Measurements from ENCODE around the gene MGRN1. TPM values are rescaled to one million over a fixed set of nuclear protein-coding genes. Genes with fewer than 3 reads are reported as not detected.

The MGRN1 gene
- total RNA-seq, 1 experiment from 2014 or later: 22.7 TPM

DNA sequence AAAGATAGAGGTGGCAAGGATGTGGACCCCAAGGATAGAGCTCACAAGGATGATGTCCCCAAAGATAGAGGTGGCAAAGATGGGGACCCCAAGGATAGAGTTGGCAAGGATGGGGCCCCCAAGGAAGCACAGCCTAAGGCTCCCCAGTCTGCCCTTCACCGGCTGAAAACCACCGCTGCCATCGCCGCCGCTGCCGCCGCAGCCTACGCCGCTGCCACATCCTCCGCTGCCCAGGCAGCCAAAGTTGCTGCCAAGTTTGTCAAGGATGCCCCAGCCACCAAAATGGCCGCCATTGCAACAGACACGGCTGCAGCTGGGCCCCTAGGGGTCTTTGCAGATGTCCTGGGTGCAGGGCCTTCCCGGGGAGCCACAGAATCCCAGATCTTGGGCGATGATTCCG lies 48.6 kb upstream of the MGRN1 start:
- POLR2A ChIA-PET (ENCODE audit: unreplicated experiment): no interaction called here
- BruUV-seq (replicated peaks): no TSS peak

DNA sequence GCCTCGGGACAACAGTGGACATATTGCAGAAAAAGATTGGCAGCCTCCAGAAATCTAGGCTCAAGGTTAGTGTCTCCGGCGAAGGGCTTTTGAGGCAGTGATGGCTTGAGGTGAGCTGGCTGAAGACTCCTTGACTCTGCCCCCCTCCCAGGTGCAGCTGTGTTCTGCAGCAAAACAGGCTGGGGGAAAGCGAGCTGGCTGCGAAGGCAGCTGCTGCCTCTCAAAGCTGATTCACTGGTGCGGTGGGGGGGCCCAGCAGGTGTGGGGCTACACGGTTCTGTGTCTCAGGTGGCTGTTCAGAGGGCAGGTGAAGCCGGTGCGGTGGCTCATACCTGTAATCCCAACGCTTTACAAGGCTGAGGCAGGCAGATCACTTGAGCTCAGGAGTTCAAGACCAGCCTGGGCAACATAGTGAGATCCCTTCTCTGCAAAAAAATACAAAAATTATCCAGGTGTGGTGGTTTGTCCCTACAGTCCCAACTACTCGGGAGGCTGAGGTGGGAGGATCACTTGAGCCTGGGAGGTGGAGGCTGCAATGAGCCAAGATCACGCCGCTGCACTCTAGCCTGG lies 45.6 kb upstream of the MGRN1 start:
- no peak for DNase-seq
- intact Hi-C loops (cut with micrococcal nuclease): no loop called here
- Histone ChIP-seq H4K20me1 (ENCODE audit: low read length) (no peaks in the 10 kb centered on the region), H3K4me3 (ENCODE audit: low read length) (no peak overlapping the region), H3K79me2 (ENCODE audit: low read length) (no peaks in the 10 kb centered on the region), H3K27me3 (ENCODE audit: low read length) (no peaks in the 10 kb centered on the region), H3K27ac (ENCODE audit: low read length) (no peak overlapping the region), H3K9me3 (ENCODE audit: low read length) (no peaks in the 10 kb centered on the region), H3K36me3 (ENCODE audit: low read depth, low read length) (no peaks in the 10 kb centered on the region), H3K9ac (ENCODE audit: low read length) (no peak overlapping the region), H2AFZ (ENCODE audit: low read length) (no peak overlapping the region), H3F3A (ENCODE audit: low read length, unreplicated experiment) (no peaks in the 10 kb centered on the region), H3K4me2 (ENCODE audit: low read length) (no peak overlapping the region), H3K4me1 (ENCODE audit: insufficient read depth, low read length) (peaks cover 11% of the 10 kb centered on the region), H3K9me2 (replicated peaks; ENCODE audit: low read length) (no peaks in the 10 kb centered on the region)
- ATAC-seq: no peak
- no peak for TF ChIP-seq EZH2 (IDR thresholded peaks at IDR 0.05; ENCODE audit: low read length, unreplicated experiment)
- TF ChIP-seq, protein P1, sequence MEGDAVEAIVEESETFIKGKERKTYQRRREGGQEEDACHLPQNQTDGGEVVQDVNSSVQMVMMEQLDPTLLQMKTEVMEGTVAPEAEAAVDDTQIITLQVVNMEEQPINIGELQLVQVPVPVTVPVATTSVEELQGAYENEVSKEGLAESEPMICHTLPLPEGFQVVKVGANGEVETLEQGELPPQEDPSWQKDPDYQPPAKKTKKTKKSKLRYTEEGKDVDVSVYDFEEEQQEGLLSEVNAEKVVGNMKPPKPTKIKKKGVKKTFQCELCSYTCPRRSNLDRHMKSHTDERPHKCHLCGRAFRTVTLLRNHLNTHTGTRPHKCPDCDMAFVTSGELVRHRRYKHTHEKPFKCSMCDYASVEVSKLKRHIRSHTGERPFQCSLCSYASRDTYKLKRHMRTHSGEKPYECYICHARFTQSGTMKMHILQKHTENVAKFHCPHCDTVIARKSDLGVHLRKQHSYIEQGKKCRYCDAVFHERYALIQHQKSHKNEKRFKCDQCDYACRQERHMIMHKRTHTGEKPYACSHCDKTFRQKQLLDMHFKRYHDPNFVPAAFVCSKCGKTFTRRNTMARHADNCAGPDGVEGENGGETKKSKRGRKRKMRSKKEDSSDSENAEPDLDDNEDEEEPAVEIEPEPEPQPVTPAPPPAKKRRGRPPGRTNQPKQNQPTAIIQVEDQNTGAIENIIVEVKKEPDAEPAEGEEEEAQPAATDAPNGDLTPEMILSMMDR (conservative IDR thresholded peaks at IDR 0.05; ENCODE audit: low read depth, low read length): no peak
- no peak for TF ChIP-seq EZH2phosphoT487 (IDR thresholded peaks at IDR 0.05; ENCODE audit: borderline replicate concordance, low read length)
- ChIA-PET POLR2A (ENCODE audit: unreplicated experiment) (no interaction called here), CTCF (no interaction called here)
- BruUV-seq (replicated peaks): no TSS peak

More for the DNA sequence above, 48.6 kb upstream of the MGRN1 start:
- ATAC-seq (no peak), DNase-seq (no peak)
- Histone ChIP-seq H3K27me3 (ENCODE audit: low read length) (no peaks in the 10 kb centered on the region), H3K36me3 (ENCODE audit: low read depth, low read length) (no peaks in the 10 kb centered on the region), H3K79me2 (ENCODE audit: low read length) (no peaks in the 10 kb centered on the region), H4K20me1 (ENCODE audit: low read length) (no peaks in the 10 kb centered on the region), H3K27ac (ENCODE audit: low read length) (no peak overlapping the region), H2AFZ (ENCODE audit: low read length) (no peak overlapping the region), H3K4me2 (ENCODE audit: low read length) (no peak overlapping the region), H3K9me2 (replicated peaks; ENCODE audit: low read length) (no peaks in the 10 kb centered on the region), H3K9me3 (ENCODE audit: low read length) (no peaks in the 10 kb centered on the region), H3K4me3 (ENCODE audit: low read length) (no peak overlapping the region), H3K4me1 (ENCODE audit: insufficient read depth, low read length) (peaks cover 11% of the 10 kb centered on the region), H3F3A (ENCODE audit: low read length, unreplicated experiment) (no peaks in the 10 kb centered on the region), H3K9ac (ENCODE audit: low read length) (no peak overlapping the region)
- TF ChIP-seq, protein P1 (conservative IDR thresholded peaks at IDR 0.05; ENCODE audit: low read depth, low read length): no peak
- no peak for TF ChIP-seq EZH2phosphoT487 (IDR thresholded peaks at IDR 0.05; ENCODE audit: borderline replicate concordance, low read length)
- TF ChIP-seq EZH2 (IDR thresholded peaks at IDR 0.05; ENCODE audit: low read length, unreplicated experiment): no peak
- intact Hi-C loops (cut with micrococcal nuclease): no loop called here
- CTCF ChIA-PET: no interaction called here

DNA sequence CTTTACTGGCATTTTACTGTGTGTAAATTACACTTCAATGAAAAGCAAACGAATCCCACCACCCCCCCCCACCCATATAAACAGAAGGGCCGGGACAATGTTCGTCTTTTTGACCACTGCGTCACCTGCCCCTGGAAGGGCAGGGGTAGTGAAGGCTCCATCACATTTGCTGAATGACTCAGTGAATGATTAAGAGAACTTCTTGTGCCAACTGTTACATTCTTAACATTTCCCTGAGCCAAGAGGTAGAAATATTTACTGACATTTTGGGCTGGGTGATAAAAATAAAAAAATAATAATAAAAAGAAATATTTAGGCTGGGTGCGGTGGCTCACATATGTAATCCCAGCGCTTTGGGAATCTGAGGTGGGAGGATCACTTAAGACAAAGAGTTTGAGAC lies 44.4 kb upstream of the MGRN1 start:
- Histone ChIP-seq H2AFZ (ENCODE audit: low read length) (no peak overlapping the region), H3F3A (ENCODE audit: low read length, unreplicated experiment) (no peaks in the 10 kb centered on the region), H3K9ac (ENCODE audit: low read length) (no peak overlapping the region), H3K27ac (ENCODE audit: low read length) (peak overlapping the region; percentile 41; the same call in 1 of the 2 replicates), H3K27me3 (ENCODE audit: low read length) (no peaks in the 10 kb centered on the region), H3K79me2 (ENCODE audit: low read length) (no peaks in the 10 kb centered on the region), H3K4me3 (ENCODE audit: low read length) (no peak overlapping the region), H4K20me1 (ENCODE audit: low read length) (no peaks in the 10 kb centered on the region), H3K36me3 (ENCODE audit: low read depth, low read length) (no peaks in the 10 kb centered on the region), H3K9me2 (replicated peaks; ENCODE audit: low read length) (no peaks in the 10 kb centered on the region), H3K4me1 (ENCODE audit: insufficient read depth, low read length) (peaks cover 11% of the 10 kb centered on the region), H3K9me3 (ENCODE audit: low read length) (no peaks in the 10 kb centered on the region), H3K4me2 (ENCODE audit: low read length) (no peak overlapping the region)
- peak; percentile 97 for ATAC-seq
- peak; percentile 87 for DNase-seq
- ChIA-PET POLR2A (ENCODE audit: unreplicated experiment) (no interaction called here), CTCF (no interaction called here)
- TF ChIP-seq EZH2 (IDR thresholded peaks at IDR 0.05; ENCODE audit: low read length, unreplicated experiment) (no peak), EZH2phosphoT487 (IDR thresholded peaks at IDR 0.05; ENCODE audit: borderline replicate concordance, low read length) (no peak)
- TF ChIP-seq, protein P1 (conservative IDR thresholded peaks at IDR 0.05; ENCODE audit: low read depth, low read length): no peak
- intact Hi-C loops (cut with micrococcal nuclease): no loop called here
- BruUV-seq (replicated peaks): no TSS peak
